Measurements from ENCODE around the gene CCDC158. TPM values are rescaled to one million over a fixed set of nuclear protein-coding genes. Genes with fewer than 3 reads are reported as not detected.

The CCDC158 gene
- total RNA-seq, 2 experiments from 2014 or later = not detected

DNA sequence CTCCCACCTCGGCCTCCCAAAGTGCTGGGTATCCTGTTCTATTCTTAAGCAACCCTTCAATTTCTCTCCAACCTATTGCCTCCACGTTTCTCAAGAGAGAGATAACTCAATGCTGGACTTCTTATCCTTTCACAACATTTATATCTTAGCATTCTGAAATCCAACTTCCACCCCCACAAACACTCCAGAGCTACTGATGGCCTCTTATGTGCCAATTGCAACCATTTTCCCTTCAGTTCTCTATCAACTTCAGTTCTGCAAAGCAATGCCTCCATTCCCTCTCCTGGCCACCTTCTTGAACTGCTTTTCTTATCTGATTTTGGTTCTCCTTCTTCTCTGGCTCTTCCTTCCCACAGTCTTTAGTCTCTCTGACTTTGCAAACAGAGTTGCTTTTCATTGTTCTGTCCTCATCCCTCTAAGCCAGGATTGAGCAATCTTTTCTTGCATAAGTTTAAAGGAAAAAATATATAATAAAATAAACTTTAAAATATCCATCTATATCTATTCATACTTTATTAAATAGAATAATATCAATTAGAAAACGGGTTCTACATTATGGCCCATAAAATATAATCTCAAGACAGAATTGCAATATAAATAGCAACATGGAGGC, 118.0 kb downstream of the CCDC158 start:
- Histone ChIP-seq H3K9me3 (ENCODE audit: low read length) (0 out of 2 replicates have a peak, but pooled peaks cover 5% of the 10 kb centered on the region), H3K4me3 (ENCODE audit: low read depth, low read length, poor library complexity, severe bottlenecking) (no peak overlapping the region), H3K9me2 (ENCODE audit: insufficient read depth, low read length) (no peaks in the 10 kb centered on the region), H4K20me1 (ENCODE audit: insufficient read depth, low read length) (no peaks in the 10 kb centered on the region), H3K36me3 (ENCODE audit: insufficient read depth, low read length) (no peaks in the 10 kb centered on the region), H3K4me1 (ENCODE audit: insufficient read depth, low read length, poor library complexity, severe bottlenecking) (no peaks in the 10 kb centered on the region), H2AFZ (ENCODE audit: low read length) (no peak overlapping the region), H3K4me2 (ENCODE audit: low read length) (no peak overlapping the region), H3K79me2 (ENCODE audit: insufficient read depth, low read depth, low read length) (no peaks in the 10 kb centered on the region), H3K27ac (ENCODE audit: low read depth, low read length, poor library complexity, severe bottlenecking) (no peak overlapping the region)
- DNase-seq (ENCODE audit: low spot score) = no peak
- ChIA-PET CTCF (ENCODE audit: unreplicated experiment) (no interaction called here), POLR2A (no interaction called here)
- TF ChIP-seq EZH2phosphoT487 (IDR thresholded peaks at IDR 0.05; ENCODE audit: borderline replicate concordance, low read depth, low read length) = no peak
- no peak for TF ChIP-seq CTCF (conservative IDR thresholded peaks at IDR 0.05; ENCODE audit: low read length)
- intact Hi-C loops (cut with micrococcal nuclease; ENCODE audit: unreplicated experiment) = no loop called here
- BruUV-seq (replicated peaks) = no TSS peak

GRCh38 chr4:76301775-76302162, 119.2 kb downstream of the CCDC158 start:
- H3K4me3 ChIP-seq (ENCODE audit: low read depth, low read length, poor library complexity, severe bottlenecking) = no peak overlapping the region
- BruUV-seq (replicated peaks) = no TSS peak
- no peaks in the 10 kb centered on the region for H4K20me1 ChIP-seq (ENCODE audit: insufficient read depth, low read length)
- H3K4me2 ChIP-seq (ENCODE audit: low read length) = no peak overlapping the region
- no peak overlapping the region for H3K27ac ChIP-seq (ENCODE audit: low read depth, low read length, poor library complexity, severe bottlenecking)
- no peaks in the 10 kb centered on the region for H3K36me3 ChIP-seq (ENCODE audit: insufficient read depth, low read length)
- ChIA-PET POLR2A (no interaction called here), CTCF (ENCODE audit: unreplicated experiment) (no interaction called here)
- TF ChIP-seq CTCF (conservative IDR thresholded peaks at IDR 0.05; ENCODE audit: low read length) (no peak), EZH2phosphoT487 (IDR thresholded peaks at IDR 0.05; ENCODE audit: borderline replicate concordance, low read depth, low read length) (no peak)
- DNase-seq (ENCODE audit: low spot score) = no peak
- no peaks in the 10 kb centered on the region for H3K9me2 ChIP-seq (ENCODE audit: insufficient read depth, low read length)
- H3K4me1 ChIP-seq (ENCODE audit: insufficient read depth, low read length, poor library complexity, severe bottlenecking) = no peaks in the 10 kb centered on the region
- intact Hi-C loops (cut with micrococcal nuclease; ENCODE audit: unreplicated experiment) = no loop called here
- no peak overlapping the region for H2AFZ ChIP-seq (ENCODE audit: low read length)
- no peaks in the 10 kb centered on the region for H3K79me2 ChIP-seq (ENCODE audit: insufficient read depth, low read depth, low read length)
- H3K9me3 ChIP-seq (ENCODE audit: low read length) = 0 out of 2 replicates have a peak, but pooled peaks cover 5% of the 10 kb centered on the region

DNA sequence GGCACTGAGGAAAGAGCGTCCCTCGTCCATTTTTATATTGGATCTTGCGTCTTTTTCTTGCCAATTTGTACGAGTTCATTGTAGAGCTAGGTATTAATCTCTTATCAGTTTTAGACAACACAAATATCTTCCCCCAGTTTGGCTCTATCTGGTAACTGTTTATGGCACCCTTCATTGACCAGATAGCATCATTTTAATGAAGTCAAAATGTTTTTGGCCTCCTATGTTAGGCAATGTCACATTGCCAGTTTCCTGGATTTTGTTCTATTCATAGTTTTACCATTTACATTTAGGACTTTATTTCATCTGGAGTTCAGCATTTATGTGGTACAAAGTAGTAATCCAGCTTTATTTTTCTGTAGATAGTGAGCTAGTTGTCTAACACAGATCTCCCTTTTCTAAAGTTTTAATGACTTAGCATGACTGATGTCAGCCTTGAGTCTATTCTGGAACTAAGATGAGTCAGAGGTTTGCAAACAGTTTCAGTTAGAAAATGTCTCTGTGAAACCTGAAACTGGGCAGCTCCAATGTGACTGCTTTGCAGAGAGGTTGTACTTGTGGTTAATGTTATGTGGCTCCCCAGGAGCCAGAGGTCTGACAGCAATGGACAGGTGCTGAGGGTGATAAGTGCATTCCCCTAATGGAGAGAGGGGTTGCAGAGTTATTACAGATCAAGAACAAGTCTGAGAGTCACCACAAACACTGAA, 119.7 kb downstream of the CCDC158 start:
- Histone ChIP-seq H3K4me1 (ENCODE audit: insufficient read depth, low read length, poor library complexity, severe bottlenecking) (no peaks in the 10 kb centered on the region), H3K9me2 (ENCODE audit: insufficient read depth, low read length) (no peaks in the 10 kb centered on the region), H3K27ac (ENCODE audit: low read depth, low read length, poor library complexity, severe bottlenecking) (no peak overlapping the region), H4K20me1 (ENCODE audit: insufficient read depth, low read length) (no peaks in the 10 kb centered on the region), H3K4me2 (ENCODE audit: low read length) (no peak overlapping the region), H3K79me2 (ENCODE audit: insufficient read depth, low read depth, low read length) (no peaks in the 10 kb centered on the region), H3K9me3 (ENCODE audit: low read length) (0 out of 2 replicates have a peak, but pooled peaks cover 5% of the 10 kb centered on the region), H3K4me3 (ENCODE audit: low read depth, low read length, poor library complexity, severe bottlenecking) (no peak overlapping the region), H3K36me3 (ENCODE audit: insufficient read depth, low read length) (no peaks in the 10 kb centered on the region), H2AFZ (ENCODE audit: low read length) (no peak overlapping the region)
- DNase-seq (ENCODE audit: low spot score) = no peak
- intact Hi-C loops (cut with micrococcal nuclease; ENCODE audit: unreplicated experiment) = no loop called here
- CTCF ChIA-PET (ENCODE audit: unreplicated experiment) = no interaction called here
- BruUV-seq (replicated peaks) = no TSS peak
- POLR2A ChIA-PET = no interaction called here
- no peak for TF ChIP-seq CTCF (conservative IDR thresholded peaks at IDR 0.05; ENCODE audit: low read length)
- no peak for TF ChIP-seq EZH2phosphoT487 (IDR thresholded peaks at IDR 0.05; ENCODE audit: borderline replicate concordance, low read depth, low read length)
